Sigmoid colon (tissue), 7 donors: ENCODE results near the gene CDK14. TPM values are rescaled to one million over a fixed set of nuclear protein-coding genes. Genes with fewer than 3 reads are reported as not detected.

Source experiments
- DNase-seq: peaks from one replicate; pipeline ENCODE4 v3.0.0-alpha.2; 2019
- H3K27ac ChIP-seq, 4 donors: fragments of 200-600 bp; sonication (generic); one replicate each; pipeline ENCODE4 v1.5.1; 2016 to 2019; ENCODE audit warnings: mild to moderate bottlenecking in 1 of 4
- H3K27me3 ChIP-seq, 3 donors: fragments of 200-600 bp; sonication (generic); one replicate each; pipeline ENCODE4 v1.5.1; 2019; ENCODE audit warnings: mild to moderate bottlenecking in 1 of 3
- H3K36me3 ChIP-seq, 4 donors: fragments of 200-600 bp; sonication (generic); one replicate each; pipeline ENCODE4 v1.5.1; 2016 to 2019
- H3K4me1 ChIP-seq, 4 donors: fragments of 200-600 bp; sonication (generic); one replicate each; pipeline ENCODE4 v1.5.1; 2017 to 2019
- H3K4me3 ChIP-seq, 4 donors: fragments of 200-600 bp; sonication (generic); one replicate each; pipeline ENCODE4 v1.5.1; 2017 to 2019; ENCODE audit warnings: mild to moderate bottlenecking in 2 of 4, moderate library complexity in 1 of 4
- H3K9me3 ChIP-seq, 4 donors: fragments of 200-600 bp in 3 of 4; sonication (generic) in 3 of 4; one replicate each; pipeline versions ENCODE4 v1.5.1 to v1.6.1; 2013 to 2019
- EP300 ChIP-seq, 4 donors: sonication (generic); formaldehyde crosslinking; IDR thresholded peaks; one replicate each; pipeline ENCODE4 v1.6.1; 2017; ENCODE audit warnings: antibody characterized with exemption in 4 of 4
- POLR2A ChIP-seq, 2 donors: fragments of 450-650 bp; IDR thresholded peaks; one replicate each; pipeline ENCODE4 v1.6.1; 2016; ENCODE audit warnings: antibody characterized with exemption in 2 of 2, mild to moderate bottlenecking in 2 of 2, moderate library complexity in 2 of 2
- POLR2AphosphoS5 ChIP-seq, 4 donors: sonication (generic); formaldehyde crosslinking; IDR thresholded peaks; one replicate each; pipeline ENCODE4 v1.6.1; 2017; ENCODE audit warnings: antibody characterized with exemption in 4 of 4
- WGBS, 2 donors: extraction: QIAGEN DNeasy Blood & Tissue Kit; methylation state at CpG; one replicate each; pipeline ENCODE4 v1.1.7; 2013; 5-methylcytosine and 5-hydroxymethylcytosine counted together
- intact Hi-C: fragments of 100-400 bp; cut with DNase I; formaldehyde crosslinking; loops from one replicate; pipeline ENCODE4 v1.15.1; 2023
- polyA plus RNA-seq, 3 donors: library from polyadenylated mRNA; stranded (reverse); fragments of 200-250 nt; gene quantifications; one replicate each; pipeline ENCODE4 v1.2.3, GENCODE V29; 2013
- total RNA-seq, 4 donors: library from RNA; depleted of rRNA; stranded (reverse); fragments of >200 nt; gene quantifications; one replicate each; pipeline ENCODE4 v1.1.0, GENCODE V29; 2016
- TF ChIP-seq, protein P1 (sequence below), 4 experiments: fragments of 450-650 bp in 3 of 4; fragments of 200-600 bp in 1 of 4; IDR thresholded peaks; one replicate each; pipeline ENCODE4 v1.5.1; 2016 to 2019; ENCODE audit warnings: antibody characterized with exemption in 4 of 4, mild to moderate bottlenecking in 3 of 4, moderate library complexity in 2 of 4
- donor health status: healthy with polysubstance abuse.
- donor health status: Bipolar disorder and iron deficiency.
- donor health status: healthy.

The CDK14 gene
- total and polyA plus RNA-seq, 7 donors = 0.92 to 19.3 (median 11.1) TPM

DNA sequence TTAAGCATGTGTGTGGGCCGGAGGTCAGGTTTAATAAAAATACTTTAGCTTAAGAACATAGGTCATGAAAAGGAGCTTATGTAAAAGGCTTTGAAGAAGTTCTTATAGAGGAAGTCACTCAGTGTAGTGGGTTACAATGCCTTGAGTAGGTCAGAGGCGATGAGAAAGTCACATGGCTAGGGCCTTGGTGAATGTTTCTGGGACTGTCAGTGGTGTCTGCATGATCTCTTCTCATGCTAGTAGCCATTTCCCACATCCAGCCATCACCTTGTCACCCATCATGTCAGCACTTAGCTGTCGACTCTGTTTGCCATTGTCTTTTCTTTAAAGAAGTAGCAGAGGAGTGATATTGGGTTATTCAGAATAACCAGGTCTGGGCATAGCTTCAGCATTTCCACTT lies 236.6 kb downstream of the CDK14 start:
- 89 to 92% methylated on average over 3 of the region's 3 CpGs for WGBS, 2 donors
- TF ChIP-seq POLR2AphosphoS5 (IDR thresholded peaks at IDR 0.05) (no peak), EP300 (IDR thresholded peaks at IDR 0.05) (no peak), POLR2A (IDR thresholded peaks at IDR 0.05) (no peak)
- TF ChIP-seq, protein P1, sequence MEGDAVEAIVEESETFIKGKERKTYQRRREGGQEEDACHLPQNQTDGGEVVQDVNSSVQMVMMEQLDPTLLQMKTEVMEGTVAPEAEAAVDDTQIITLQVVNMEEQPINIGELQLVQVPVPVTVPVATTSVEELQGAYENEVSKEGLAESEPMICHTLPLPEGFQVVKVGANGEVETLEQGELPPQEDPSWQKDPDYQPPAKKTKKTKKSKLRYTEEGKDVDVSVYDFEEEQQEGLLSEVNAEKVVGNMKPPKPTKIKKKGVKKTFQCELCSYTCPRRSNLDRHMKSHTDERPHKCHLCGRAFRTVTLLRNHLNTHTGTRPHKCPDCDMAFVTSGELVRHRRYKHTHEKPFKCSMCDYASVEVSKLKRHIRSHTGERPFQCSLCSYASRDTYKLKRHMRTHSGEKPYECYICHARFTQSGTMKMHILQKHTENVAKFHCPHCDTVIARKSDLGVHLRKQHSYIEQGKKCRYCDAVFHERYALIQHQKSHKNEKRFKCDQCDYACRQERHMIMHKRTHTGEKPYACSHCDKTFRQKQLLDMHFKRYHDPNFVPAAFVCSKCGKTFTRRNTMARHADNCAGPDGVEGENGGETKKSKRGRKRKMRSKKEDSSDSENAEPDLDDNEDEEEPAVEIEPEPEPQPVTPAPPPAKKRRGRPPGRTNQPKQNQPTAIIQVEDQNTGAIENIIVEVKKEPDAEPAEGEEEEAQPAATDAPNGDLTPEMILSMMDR (IDR thresholded peaks at IDR 0.05) = no peak

DNA sequence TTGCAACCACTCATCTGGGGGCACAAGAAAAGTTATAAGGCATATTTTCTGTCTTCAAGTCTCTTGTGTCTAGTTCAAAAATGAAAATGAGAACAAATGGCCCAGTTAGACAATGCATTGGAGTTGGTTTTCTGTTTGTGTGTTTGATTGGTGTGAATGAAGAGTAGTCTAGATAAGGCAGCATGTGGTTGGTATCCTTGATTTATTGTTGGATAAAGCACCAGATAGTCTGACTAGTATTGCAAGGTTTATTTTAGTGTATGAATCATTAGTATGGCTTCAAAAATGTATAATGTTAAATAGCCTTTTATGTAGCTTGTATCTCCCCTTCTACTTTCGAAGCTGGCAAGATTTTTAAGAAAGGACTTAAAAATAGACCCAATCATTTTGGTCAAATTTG lies 237.3 kb downstream of the CDK14 start:
- Histone ChIP-seq H3K36me3 (no peaks in the 10 kb centered on the region), H3K4me3 (no peak overlapping the region), H3K9me3 (peaks cover 0 to 2% (median 0%) of the 10 kb centered on the region in 4 donors), H3K27ac (no peak overlapping the region), H3K4me1 (no peaks in the 10 kb centered on the region), H3K27me3 (no peaks in the 10 kb centered on the region)
- intact Hi-C loops = no loop called here
- no peak for DNase-seq
- 92 to 95% methylated on average over 1 of the region's 1 CpG for whole genome bisulfite sequencing, 2 donors
- TF ChIP-seq, protein P1 (IDR thresholded peaks at IDR 0.05) = no peak
- TF ChIP-seq POLR2A (IDR thresholded peaks at IDR 0.05) (no peak), EP300 (IDR thresholded peaks at IDR 0.05) (no peak)

More for the DNA sequence above, 236.6 kb downstream of the CDK14 start:
- H3K4me3 ChIP-seq = no peak overlapping the region
- no peaks in the 10 kb centered on the region for H3K27me3 ChIP-seq
- no peak for DNase-seq
- no peak overlapping the region for H3K27ac ChIP-seq
- H3K9me3 ChIP-seq = no peaks in the 10 kb centered on the region
- intact Hi-C loops = no loop called here
- no peaks in the 10 kb centered on the region for H3K4me1 ChIP-seq
- H3K36me3 ChIP-seq = no peaks in the 10 kb centered on the region

DNA sequence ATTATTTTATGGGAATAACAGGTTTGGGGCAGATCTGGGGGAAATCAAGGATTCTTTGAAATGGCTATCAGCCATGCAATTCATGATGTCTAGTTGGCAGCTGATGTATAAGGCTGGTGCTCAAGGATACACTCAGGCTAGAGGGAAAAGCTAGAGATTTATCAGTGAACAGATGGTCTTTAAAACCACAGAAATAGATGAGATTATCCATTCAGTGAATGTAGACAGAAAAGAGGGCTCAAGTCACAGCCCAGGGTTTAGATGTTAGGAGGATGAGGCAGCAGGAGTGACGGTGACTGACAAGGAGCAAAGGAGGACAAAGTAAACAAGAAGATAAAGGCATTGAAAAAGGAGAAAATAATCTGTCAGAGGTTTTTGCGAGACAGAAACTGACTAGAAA lies 238.7 kb downstream of the CDK14 start:
- TF ChIP-seq, protein P1 (IDR thresholded peaks at IDR 0.05) = no peak
- no peak for TF ChIP-seq EP300 (IDR thresholded peaks at IDR 0.05)
- no peak for TF ChIP-seq POLR2A (IDR thresholded peaks at IDR 0.05)
- no peak for TF ChIP-seq POLR2AphosphoS5 (IDR thresholded peaks at IDR 0.05)
- intact Hi-C loops = no loop called here
- WGBS, 2 donors = 93 to 94% methylated on average over 2 of the region's 2 CpGs

DNA sequence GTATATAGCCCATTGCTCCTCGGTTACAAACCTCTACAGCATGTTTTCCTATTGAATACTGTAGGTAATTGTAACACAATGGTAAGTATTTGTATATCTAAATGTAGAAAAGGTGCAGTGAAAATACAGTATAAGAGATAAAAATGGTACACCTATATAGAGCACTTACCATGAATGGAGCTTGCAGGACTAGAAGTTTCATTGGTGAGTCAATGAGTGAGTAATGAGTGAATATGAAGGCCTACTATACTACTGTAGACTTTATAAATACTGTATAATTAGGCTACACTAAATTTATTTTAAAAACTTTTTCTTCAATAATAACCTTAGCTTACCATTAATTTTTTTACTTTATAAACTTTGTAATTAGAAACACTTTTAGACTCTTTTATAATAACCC lies 239.7 kb downstream of the CDK14 start:
- TF ChIP-seq, protein P1 (IDR thresholded peaks at IDR 0.05) = no peak
- no peak for TF ChIP-seq EP300 (IDR thresholded peaks at IDR 0.05)
- no peak for TF ChIP-seq POLR2AphosphoS5 (IDR thresholded peaks at IDR 0.05)
- TF ChIP-seq POLR2A (IDR thresholded peaks at IDR 0.05) = no peak

More for the DNA sequence above, 238.7 kb downstream of the CDK14 start:
- peaks cover 0 to 5% (median 0%) of the 10 kb centered on the region in 4 donors for H3K9me3 ChIP-seq
- no peaks in the 10 kb centered on the region for H3K4me1 ChIP-seq
- H3K27me3 ChIP-seq = no peaks in the 10 kb centered on the region
- no peak for DNase-seq
- H3K27ac ChIP-seq = no peak overlapping the region
- H3K4me3 ChIP-seq = no peak overlapping the region
- H3K36me3 ChIP-seq = no peaks in the 10 kb centered on the region

DNA sequence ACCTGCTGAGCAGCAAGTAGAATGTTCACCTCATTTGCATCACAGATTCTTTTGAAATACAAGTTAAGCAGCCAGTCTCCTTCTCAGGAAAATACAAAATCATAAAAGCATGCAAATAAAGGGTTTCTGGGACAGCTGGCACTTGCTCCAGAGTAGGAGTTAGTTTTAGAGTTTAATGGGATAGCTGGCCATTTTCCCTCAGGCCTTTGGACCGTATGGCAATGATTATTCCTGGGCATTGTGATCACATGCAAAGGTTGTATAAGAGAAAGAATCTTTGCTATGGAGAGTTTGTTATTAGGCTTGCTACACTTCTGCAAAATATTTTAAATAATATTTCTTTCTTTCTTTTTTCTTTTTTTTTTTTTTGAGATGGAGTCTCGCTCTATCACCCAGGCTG lies 240.8 kb downstream of the CDK14 start:
- Histone ChIP-seq H3K27me3 (no peaks in the 10 kb centered on the region), H3K27ac (no peak overlapping the region), H3K9me3 (peaks cover 0 to 5% (median 0%) of the 10 kb centered on the region in 4 donors), H3K4me3 (no peak overlapping the region), H3K4me1 (peaks cover 0 to 3% (median 0%) of the 10 kb centered on the region in 4 donors), H3K36me3 (no peaks in the 10 kb centered on the region)
- no peak for DNase-seq
- intact Hi-C loops = no loop called here
- 95 to 96% methylated on average over 2 of the region's 2 CpGs for WGBS, 2 donors
- TF ChIP-seq POLR2A (IDR thresholded peaks at IDR 0.05) (no peak), EP300 (IDR thresholded peaks at IDR 0.05) (no peak), POLR2AphosphoS5 (IDR thresholded peaks at IDR 0.05) (no peak)
- TF ChIP-seq, protein P1 (IDR thresholded peaks at IDR 0.05) = no peak

More for the DNA sequence above, 239.7 kb downstream of the CDK14 start:
- DNase-seq = no peak
- no peaks in the 10 kb centered on the region for H3K36me3 ChIP-seq
- WGBS, 2 donors = 92 to 93% methylated on average over 1 of the region's 1 CpG
- H3K27me3 ChIP-seq = no peaks in the 10 kb centered on the region
- no peak overlapping the region for H3K27ac ChIP-seq
- H3K4me1 ChIP-seq = no peaks in the 10 kb centered on the region
- peaks cover 0 to 5% (median 0%) of the 10 kb centered on the region in 4 donors for H3K9me3 ChIP-seq
- H3K4me3 ChIP-seq = no peak overlapping the region
- intact Hi-C loops = no loop called here
